C4-2B (cell line): ENCODE results near the gene IL17C.

Experiments
- H3K27ac ChIP-seq: fragments of 450-650 bp; 2 replicates; pipeline ENCODE4 v1.5.1; 2017
- CTCF ChIP-seq: fragments of 450-650 bp; conservative IDR thresholded peaks from 2 replicates; pipeline ENCODE4 v1.5.1; 2017; ENCODE audit warnings: mild to moderate bottlenecking
- ZFX ChIP-seq: fragments of 450-650 bp; IDR thresholded peaks from 2 replicates; pipeline ENCODE4 v1.6.1; 2017

The IL17C gene

DNA sequence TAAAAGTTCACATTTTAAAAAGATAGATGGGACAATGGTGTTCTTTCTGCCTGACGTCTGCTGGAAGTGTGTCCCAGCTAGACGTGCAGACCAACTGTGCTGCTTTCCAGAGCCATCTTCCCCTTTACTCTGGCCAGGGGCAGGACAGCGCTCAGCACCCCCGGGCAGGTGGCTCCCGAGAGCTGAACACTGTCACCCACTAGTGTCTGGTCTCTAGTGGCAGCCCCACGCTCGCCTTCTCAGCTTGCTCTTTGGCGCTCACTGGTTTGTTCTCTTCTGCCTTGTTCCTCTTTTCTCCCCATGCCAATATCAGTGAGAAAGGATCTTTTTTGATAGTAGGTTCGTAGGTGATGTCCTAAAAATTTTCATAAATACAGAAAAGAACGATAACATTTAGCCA is 42.5 kb upstream of the IL17C start:
- TF ChIP-seq ZFX = no peak
- TF ChIP-seq CTCF = no peak

GRCh38 chr16:88596483-88596882 is 41.9 kb upstream of the IL17C start:
- TF ChIP-seq CTCF (no peak), ZFX (no peak)
- H3K27ac ChIP-seq = no peak overlapping the region

More for the DNA sequence above, 42.5 kb upstream of the IL17C start:
- no peak overlapping the region for H3K27ac ChIP-seq

DNA sequence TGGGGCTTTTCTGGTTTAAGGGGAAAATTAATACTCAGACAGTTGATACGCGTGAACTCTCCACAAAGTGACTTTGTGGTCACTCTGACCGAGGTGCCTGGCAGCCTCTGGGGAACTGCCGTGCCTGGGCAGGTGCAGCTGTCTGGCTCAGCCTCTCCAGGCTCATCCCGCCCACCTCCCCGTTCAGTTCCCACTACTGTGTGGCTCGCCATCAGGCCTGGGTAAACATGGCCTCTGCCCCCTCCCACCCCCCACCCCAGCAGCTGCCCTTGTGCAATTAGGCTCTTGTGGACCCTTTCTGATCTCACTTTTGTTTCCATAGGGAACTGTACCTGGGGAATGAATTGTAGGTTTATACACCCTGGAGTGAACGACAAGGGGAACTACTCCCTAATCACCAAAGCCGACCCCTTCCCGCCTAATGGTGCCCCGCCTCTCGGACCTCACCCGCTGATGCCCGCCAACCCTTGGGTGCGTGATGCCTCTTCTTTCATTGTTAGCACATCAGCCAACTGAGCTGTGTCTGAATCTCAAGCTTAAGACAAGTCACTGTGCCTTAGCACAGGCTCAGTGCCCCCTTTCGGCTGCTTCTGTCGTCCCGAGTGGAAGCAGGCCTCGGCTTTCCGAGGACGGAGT is 40.4 kb upstream of the IL17C start:
- no peak overlapping the region for H3K27ac ChIP-seq
- TF ChIP-seq ZFX (no peak), CTCF (no peak)

DNA sequence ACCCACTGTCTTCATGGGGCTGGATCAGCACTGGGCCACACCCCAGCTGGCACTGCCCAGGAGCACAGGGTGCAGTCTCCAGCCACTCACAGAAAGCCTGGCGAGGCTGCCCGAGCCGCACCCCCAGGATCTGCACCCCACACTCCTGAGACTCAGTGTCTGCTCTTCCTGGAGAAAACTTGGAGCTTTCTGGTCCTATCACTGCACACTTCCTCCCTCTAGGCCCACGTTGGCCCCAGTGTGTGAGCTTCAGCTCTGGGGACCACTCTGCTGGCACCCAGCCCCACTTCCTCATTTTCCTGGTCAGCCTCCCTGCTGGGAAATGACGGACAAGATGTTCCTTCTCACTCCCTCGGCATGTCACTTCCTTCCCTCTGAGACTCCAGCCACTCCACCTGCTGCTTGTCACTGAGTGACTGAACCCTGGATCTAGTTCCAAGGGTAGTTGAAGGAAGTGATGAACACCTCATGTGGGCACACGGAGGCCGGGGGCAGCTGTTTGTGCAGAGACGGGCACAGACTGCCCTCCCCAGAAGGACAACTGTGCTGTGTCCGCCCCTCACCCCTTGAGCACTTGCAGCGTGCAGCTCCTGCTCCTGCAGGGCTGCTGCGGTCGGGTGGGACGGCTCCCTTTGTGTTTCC is 39.2 kb upstream of the IL17C start:
- H3K27ac ChIP-seq = no peak overlapping the region
- TF ChIP-seq CTCF (no peak), ZFX (no peak)

DNA sequence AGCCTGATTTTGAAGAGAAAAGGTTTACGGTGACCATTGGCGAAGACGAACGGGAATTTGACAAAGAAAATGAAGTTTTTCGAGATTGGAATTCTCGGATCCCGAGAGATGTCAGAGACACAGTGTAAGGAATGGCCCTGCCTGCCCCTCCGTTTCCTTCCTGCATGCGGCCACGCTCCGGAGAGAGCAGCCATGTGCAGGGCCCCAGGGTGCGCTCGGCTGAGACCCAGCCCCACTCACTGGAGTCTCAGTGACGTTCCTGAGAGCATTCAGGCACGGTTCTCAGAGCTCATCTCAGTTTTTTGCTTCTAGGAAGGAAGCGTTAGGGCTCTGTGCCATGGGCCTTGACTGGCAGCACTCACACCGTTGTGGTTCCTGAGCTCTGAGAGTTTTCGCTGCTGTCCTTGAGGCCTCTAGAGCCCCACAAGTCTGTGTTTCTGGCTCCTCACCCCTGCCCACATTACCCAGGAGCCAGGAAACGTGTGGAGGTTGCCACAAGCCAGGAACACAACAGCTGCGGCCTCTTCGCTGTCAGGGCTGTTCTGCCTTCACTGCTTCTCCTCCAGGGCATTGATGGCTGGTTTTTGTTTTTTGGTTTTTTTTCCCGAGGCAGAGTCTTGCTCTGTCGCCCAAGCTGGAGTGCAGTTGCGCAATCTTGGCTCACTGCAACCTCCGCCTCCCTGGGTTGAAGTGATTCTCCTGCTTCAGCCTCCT is 38.4 kb upstream of the IL17C start:
- TF ChIP-seq ZFX = no peak
- TF ChIP-seq CTCF = no peak
- no peak overlapping the region for H3K27ac ChIP-seq

GRCh38 chr16:88600539-88600896 is 37.9 kb upstream of the IL17C start:
- no peak overlapping the region for H3K27ac ChIP-seq
- TF ChIP-seq ZFX (no peak), CTCF (no peak)
